ENCODE results near the gene CLTRN. TPM values are rescaled to one million over a fixed set of nuclear protein-coding genes. Genes with fewer than 3 reads are reported as not detected.

Gene CLTRN
- total and polyA plus RNA-seq, 4 donors: 1.1 to 3.6 (median 2.3) TPM

DNA sequence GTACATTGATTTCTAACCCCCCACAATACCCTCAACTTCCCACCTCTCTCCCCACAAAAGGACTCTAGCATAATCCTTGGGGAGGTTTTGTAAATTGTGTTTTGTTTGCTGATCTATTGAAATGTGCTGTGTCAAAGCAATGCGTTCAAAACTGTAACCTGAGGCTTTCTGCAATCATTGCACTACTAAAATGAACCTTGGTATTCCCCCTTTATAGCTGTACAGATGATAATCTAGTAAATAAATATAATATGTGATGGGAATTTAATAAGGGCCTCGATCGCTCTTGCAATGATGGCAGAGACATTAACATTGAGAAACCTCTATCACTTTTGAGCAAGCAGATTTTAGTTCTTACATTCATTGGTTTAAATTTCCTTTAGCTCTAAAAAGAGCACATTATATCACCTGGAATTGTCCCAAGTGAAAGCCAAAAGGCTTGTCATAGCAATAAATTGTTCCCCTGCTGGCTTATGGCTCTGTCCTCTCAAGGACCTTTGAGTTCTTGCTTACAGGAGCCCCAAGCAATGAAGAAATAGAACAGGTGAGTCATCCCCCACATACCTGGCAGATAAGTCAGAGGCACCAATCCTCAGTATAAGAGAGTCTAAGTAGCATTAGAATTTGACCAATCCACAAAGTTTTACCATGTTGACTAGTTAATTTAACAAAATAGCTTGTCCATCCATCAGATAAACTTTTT, 45.4 kb downstream of the CLTRN start:
- WGBS, 2 donors: 73 to 92% methylated on average over 3 of the region's 3 CpGs
- Histone ChIP-seq H3K4me1 (ENCODE audit: control insufficient read depth in 5 of 5, insufficient read depth in 5 of 5, low read length in 5 of 5) (no peaks in the 10 kb centered on the region), H3K9ac (ENCODE audit: insufficient read depth in 1 of 2, low read length in 2 of 2) (no peak overlapping the region), H3K27me3 (ENCODE audit: control insufficient read depth in 3 of 3, insufficient read depth in 3 of 3, low read length in 2 of 3) (peaks cover 0 to 59% (median 42%) of the 10 kb centered on the region in 3 donors), H3K4me3 (no peak overlapping the region), H3K27ac (ENCODE audit: low read depth in 1 of 2, low read length in 1 of 2) (no peak overlapping the region), H3K36me3 (ENCODE audit: control insufficient read depth in 4 of 4, insufficient read depth in 4 of 4, low read length in 4 of 4) (no peaks in the 10 kb centered on the region), H3K9me3 (ENCODE audit: control insufficient read depth in 4 of 4, insufficient read depth in 3 of 4, low read length in 3 of 4) (no peaks in the 10 kb centered on the region)
- TF ChIP-seq, protein P1, sequence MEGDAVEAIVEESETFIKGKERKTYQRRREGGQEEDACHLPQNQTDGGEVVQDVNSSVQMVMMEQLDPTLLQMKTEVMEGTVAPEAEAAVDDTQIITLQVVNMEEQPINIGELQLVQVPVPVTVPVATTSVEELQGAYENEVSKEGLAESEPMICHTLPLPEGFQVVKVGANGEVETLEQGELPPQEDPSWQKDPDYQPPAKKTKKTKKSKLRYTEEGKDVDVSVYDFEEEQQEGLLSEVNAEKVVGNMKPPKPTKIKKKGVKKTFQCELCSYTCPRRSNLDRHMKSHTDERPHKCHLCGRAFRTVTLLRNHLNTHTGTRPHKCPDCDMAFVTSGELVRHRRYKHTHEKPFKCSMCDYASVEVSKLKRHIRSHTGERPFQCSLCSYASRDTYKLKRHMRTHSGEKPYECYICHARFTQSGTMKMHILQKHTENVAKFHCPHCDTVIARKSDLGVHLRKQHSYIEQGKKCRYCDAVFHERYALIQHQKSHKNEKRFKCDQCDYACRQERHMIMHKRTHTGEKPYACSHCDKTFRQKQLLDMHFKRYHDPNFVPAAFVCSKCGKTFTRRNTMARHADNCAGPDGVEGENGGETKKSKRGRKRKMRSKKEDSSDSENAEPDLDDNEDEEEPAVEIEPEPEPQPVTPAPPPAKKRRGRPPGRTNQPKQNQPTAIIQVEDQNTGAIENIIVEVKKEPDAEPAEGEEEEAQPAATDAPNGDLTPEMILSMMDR (IDR thresholded peaks at IDR 0.05; ENCODE audit: control extremely low read depth, extremely low read depth): no peak
- DNase-seq (no peak), ATAC-seq (ENCODE audit: insufficient read depth, low FRiP score) (no peak)

DNA sequence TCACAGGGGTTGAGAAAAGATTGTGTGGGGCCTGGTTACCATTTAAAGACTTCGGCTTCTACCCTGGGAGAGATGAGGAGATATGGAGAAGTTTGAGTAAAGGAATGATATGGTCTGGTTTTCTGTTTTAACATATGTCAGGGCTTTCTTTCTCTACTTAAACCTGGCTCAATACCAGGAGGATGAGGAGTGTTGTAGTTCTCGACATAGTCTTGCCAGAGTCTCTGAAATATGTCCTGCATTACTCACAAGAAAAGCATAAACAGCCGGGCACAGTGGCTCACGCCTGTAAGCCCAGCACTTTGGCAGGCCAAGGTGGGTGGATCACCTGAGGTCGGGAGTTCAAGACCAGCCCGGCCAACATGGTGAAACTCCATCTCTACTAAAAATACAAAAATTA, 47.5 kb downstream of the CLTRN start:
- WGBS, 2 donors: 86 to 97% methylated on average over 6 of the region's 6 CpGs
- Histone ChIP-seq H3K27me3 (ENCODE audit: control insufficient read depth in 3 of 3, insufficient read depth in 3 of 3, low read length in 2 of 3) (peaks cover 0 to 54% (median 39%) of the 10 kb centered on the region in 3 donors), H3K27ac (ENCODE audit: low read depth in 1 of 2, low read length in 1 of 2) (no peak overlapping the region), H3K9ac (ENCODE audit: insufficient read depth in 1 of 2, low read length in 2 of 2) (no peak overlapping the region), H3K4me3 (no peak overlapping the region), H3K36me3 (ENCODE audit: control insufficient read depth in 4 of 4, insufficient read depth in 4 of 4, low read length in 4 of 4) (no peaks in the 10 kb centered on the region), H3K4me1 (ENCODE audit: control insufficient read depth in 5 of 5, insufficient read depth in 5 of 5, low read length in 5 of 5) (no peaks in the 10 kb centered on the region), H3K9me3 (ENCODE audit: control insufficient read depth in 4 of 4, insufficient read depth in 3 of 4, low read length in 3 of 4) (no peaks in the 10 kb centered on the region)
- ATAC-seq (ENCODE audit: insufficient read depth, low FRiP score) (no peak), DNase-seq (no peak)
- TF ChIP-seq, protein P1 (IDR thresholded peaks at IDR 0.05; ENCODE audit: control extremely low read depth, extremely low read depth): no peak

DNA sequence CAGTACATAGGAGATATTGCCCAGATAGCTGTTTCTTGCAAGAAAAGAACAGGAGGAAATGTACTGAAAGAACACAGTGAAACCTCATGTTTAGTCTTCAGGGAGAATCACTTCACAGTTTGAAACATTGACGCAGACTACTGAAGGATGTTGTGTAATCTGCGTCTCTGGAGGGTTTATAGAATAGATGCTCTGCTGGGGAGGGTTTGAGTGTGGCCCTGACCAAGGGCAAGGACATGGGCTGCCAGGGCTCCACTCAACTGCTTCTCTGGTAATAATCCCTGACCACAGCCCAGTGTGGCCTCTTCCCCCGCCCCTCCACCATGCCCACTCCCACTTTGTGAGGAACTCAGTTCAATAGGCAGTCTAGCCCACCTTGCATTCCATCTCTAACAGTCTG, 48.1 kb downstream of the CLTRN start:
- DNase-seq: no peak
- ATAC-seq (ENCODE audit: insufficient read depth, low FRiP score): no peak
- no peak overlapping the region for H3K4me3 ChIP-seq
- no peak overlapping the region for H3K9ac ChIP-seq (ENCODE audit: insufficient read depth in 1 of 2, low read length in 2 of 2)
- no peaks in the 10 kb centered on the region for H3K9me3 ChIP-seq (ENCODE audit: control insufficient read depth in 4 of 4, insufficient read depth in 3 of 4, low read length in 3 of 4)
- H3K36me3 ChIP-seq (ENCODE audit: control insufficient read depth in 4 of 4, insufficient read depth in 4 of 4, low read length in 4 of 4): no peaks in the 10 kb centered on the region
- TF ChIP-seq, protein P1 (IDR thresholded peaks at IDR 0.05; ENCODE audit: control extremely low read depth, extremely low read depth): no peak
- H3K27me3 ChIP-seq (ENCODE audit: control insufficient read depth in 3 of 3, insufficient read depth in 3 of 3, low read length in 2 of 3): peaks cover 0 to 50% (median 34%) of the 10 kb centered on the region in 3 donors
- 64 to 67% methylated on average over 3 of the region's 3 CpGs for WGBS, 2 donors
- H3K27ac ChIP-seq (ENCODE audit: low read depth in 1 of 2, low read length in 1 of 2): no peak overlapping the region
- no peaks in the 10 kb centered on the region for H3K4me1 ChIP-seq (ENCODE audit: control insufficient read depth in 5 of 5, insufficient read depth in 5 of 5, low read length in 5 of 5)

Measured in lung (tissue), 12 donors.